ENCODE results near the gene BRD9.

GRCh38 chr5:862367-863243, 30.0 kb downstream of the BRD9 start:
- no peak for TF ChIP-seq POLR2A (IDR thresholded peaks at IDR 0.05)
- no peak for TF ChIP-seq CTCF (IDR thresholded peaks at IDR 0.05)

All from adrenal gland (tissue), 5 donors.